GM13976 (cell line): ENCODE data around the gene KDM1A.

Experiments used
- DNase-seq: peaks from one replicate; pipeline ENCODE4 v3.0.0; 2012; ENCODE audit warnings: low spot score
- in situ Hi-C: fragments of 300-500 bp; cut with MboI; formaldehyde crosslinking; loops from one replicate; pipeline ENCODE4 v1.12.0; 2022; ENCODE audit warnings: low sequenced_read_pairs, mixed read lengths, inconsistent platforms; ENCODE audit not compliant: unreplicated experiment
- TF ChIP-seq, protein P1 (sequence below): IDR thresholded peaks from 2 replicates; pipeline ENCODE4 v1.5.1; 2012; ENCODE audit warnings: borderline replicate concordance, mild to moderate bottlenecking; ENCODE audit not compliant: insufficient read depth; ENCODE audit errors: extremely low read depth, missing control alignments, control extremely low read depth

Gene KDM1A

GRCh38 chr1:23085696-23086095, 66.4 kb downstream of the KDM1A start:
- in situ Hi-C loops: no loop called here
- no peak for DNase-seq
- TF ChIP-seq, protein P1, sequence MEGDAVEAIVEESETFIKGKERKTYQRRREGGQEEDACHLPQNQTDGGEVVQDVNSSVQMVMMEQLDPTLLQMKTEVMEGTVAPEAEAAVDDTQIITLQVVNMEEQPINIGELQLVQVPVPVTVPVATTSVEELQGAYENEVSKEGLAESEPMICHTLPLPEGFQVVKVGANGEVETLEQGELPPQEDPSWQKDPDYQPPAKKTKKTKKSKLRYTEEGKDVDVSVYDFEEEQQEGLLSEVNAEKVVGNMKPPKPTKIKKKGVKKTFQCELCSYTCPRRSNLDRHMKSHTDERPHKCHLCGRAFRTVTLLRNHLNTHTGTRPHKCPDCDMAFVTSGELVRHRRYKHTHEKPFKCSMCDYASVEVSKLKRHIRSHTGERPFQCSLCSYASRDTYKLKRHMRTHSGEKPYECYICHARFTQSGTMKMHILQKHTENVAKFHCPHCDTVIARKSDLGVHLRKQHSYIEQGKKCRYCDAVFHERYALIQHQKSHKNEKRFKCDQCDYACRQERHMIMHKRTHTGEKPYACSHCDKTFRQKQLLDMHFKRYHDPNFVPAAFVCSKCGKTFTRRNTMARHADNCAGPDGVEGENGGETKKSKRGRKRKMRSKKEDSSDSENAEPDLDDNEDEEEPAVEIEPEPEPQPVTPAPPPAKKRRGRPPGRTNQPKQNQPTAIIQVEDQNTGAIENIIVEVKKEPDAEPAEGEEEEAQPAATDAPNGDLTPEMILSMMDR: no peak

GRCh38 chr1:23088027-23088426, 68.8 kb downstream of the KDM1A start:
- no peak for DNase-seq
- TF ChIP-seq, protein P1: no peak
- in situ Hi-C loops: no loop called here

GRCh38 chr1:23090056-23090455, 70.8 kb downstream of the KDM1A start:
- no peak for DNase-seq
- TF ChIP-seq, protein P1: no peak
- in situ Hi-C loops: loop anchor here (10.0 kb wide), 1 partner anchor 115 kb away; the partner anchor contains the start of gene LACTBL1

GRCh38 chr1:23091545-23091944, 72.3 kb downstream of the KDM1A start:
- TF ChIP-seq, protein P1: no peak
- in situ Hi-C loops: loop anchor here (10.0 kb wide), 1 partner anchor 117 kb away; the partner anchor contains the start of gene LACTBL1

DNA sequence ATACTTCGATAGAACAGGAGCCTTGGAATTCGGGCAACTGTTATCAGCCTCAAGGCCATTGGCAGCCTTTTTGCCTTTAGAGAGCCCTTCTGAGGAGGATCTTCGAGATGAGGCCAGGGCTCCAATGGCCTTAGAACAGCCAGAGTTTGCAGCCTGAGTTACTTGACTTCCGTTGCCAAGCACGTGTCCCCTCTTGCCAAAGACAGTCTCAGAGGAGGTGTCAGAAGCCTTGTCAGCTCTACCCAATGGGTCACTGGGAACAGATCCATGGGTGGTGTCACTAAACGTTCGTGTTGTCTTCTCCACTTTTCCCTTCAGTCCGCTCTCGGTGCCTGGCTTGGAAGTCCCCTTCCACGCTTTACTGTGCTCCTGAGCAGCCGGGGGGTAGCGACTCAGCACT, 73.2 kb downstream of the KDM1A start:
- in situ Hi-C loops: loop anchor here (10.0 kb wide), 1 partner anchor 118 kb away; the partner anchor contains the start of gene LACTBL1
- TF ChIP-seq, protein P1: no peak
- no peak for DNase-seq

More at GRCh38 chr1:23091545-23091944, 72.3 kb downstream of the KDM1A start:
- DNase-seq: no peak

DNA sequence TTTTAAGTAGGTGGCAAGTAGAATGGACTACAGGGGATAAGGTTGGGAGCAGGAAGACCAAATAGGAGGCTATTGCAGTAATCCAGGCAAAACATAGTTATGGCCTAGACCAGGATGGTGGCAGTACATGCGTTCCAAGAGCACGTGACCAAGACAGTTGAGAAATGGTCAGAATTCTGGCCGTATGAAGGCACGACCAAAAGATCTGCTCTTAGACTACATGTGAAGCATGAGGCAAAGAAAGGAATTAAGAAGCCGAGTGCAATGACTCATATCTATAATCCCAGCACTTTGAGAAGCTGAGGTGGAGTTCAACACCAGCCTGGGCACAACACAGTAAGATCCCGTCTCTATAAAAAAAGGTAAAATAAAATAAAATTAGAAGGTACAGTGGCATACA, 78.0 kb downstream of the KDM1A start:
- no peak for DNase-seq
- in situ Hi-C loops: loop anchor here (10.0 kb wide), 1 partner anchor 123 kb away; the partner anchor contains the start of gene LACTBL1
- TF ChIP-seq, protein P1: no peak
